Cardiac muscle cell (in vitro differentiated cells and primary cell): ENCODE results near the gene RARS1. TPM values are rescaled to one million over a fixed set of nuclear protein-coding genes. Genes with fewer than 3 reads are reported as not detected.

Experiments used
- DNase-seq, 2 donors: peaks; one replicate each; pipeline versions ENCODE4 v3.0.0 to v3.0.0-alpha.2; 2010 to 2017; ENCODE audit warnings: low read depth in 1 of 2, low spot score in 1 of 2
- H3K27ac ChIP-seq: fragments of 200-600 bp; sonication (generic); 2 replicates; pipeline ENCODE4 v1.5.1; 2016
- H3K27me3 ChIP-seq: fragments of 200-600 bp; sonication (generic); 2 replicates; pipeline ENCODE4 v1.6.0; 2016; ENCODE audit warnings: control low read depth
- H3K36me3 ChIP-seq: fragments of 200-600 bp; sonication (generic); 2 replicates; pipeline ENCODE4 v1.5.1; 2016; ENCODE audit warnings: control low read depth
- H3K4me1 ChIP-seq: fragments of 200-600 bp; sonication (generic); 2 replicates; pipeline ENCODE4 v1.8.1; 2017; ENCODE audit warnings: low read depth, mild to moderate bottlenecking, mixed run types
- H3K4me3 ChIP-seq: fragments of 200-600 bp; sonication (generic); 2 replicates; pipeline ENCODE4 v1.5.1; 2016; ENCODE audit warnings: mild to moderate bottlenecking
- H3K9me3 ChIP-seq: fragments of 200-600 bp; sonication (generic); 2 replicates; pipeline ENCODE4 v1.5.1; 2017; ENCODE audit warnings: low read depth, mild to moderate bottlenecking, control low read depth
- CTCF ChIP-seq: IDR thresholded peaks from 2 replicates; pipeline ENCODE4 v1.5.1; 2012; ENCODE audit warnings: low read depth, mild to moderate bottlenecking, low read length
- polyA plus RNA-seq: library from polyadenylated mRNA; unstranded; fragments of >200 nt; fragmentation: Nextera tagmentation; extraction: Ambion mirVana; gene quantifications from 2 replicates; pipeline ENCODE4 v1.2.1, GENCODE V29; 2016
- total RNA-seq: library from RNA; depleted of rRNA; stranded (reverse); fragments of >200 nt; gene quantifications from 2 replicates; pipeline ENCODE4 v1.2.3, GENCODE V29; 2016

RARS1 gene
- total RNA-seq (68.0 and 73.8 TPM in 2 replicates), polyA plus RNA-seq (81.2 and 92.7 TPM in 2 replicates)

DNA sequence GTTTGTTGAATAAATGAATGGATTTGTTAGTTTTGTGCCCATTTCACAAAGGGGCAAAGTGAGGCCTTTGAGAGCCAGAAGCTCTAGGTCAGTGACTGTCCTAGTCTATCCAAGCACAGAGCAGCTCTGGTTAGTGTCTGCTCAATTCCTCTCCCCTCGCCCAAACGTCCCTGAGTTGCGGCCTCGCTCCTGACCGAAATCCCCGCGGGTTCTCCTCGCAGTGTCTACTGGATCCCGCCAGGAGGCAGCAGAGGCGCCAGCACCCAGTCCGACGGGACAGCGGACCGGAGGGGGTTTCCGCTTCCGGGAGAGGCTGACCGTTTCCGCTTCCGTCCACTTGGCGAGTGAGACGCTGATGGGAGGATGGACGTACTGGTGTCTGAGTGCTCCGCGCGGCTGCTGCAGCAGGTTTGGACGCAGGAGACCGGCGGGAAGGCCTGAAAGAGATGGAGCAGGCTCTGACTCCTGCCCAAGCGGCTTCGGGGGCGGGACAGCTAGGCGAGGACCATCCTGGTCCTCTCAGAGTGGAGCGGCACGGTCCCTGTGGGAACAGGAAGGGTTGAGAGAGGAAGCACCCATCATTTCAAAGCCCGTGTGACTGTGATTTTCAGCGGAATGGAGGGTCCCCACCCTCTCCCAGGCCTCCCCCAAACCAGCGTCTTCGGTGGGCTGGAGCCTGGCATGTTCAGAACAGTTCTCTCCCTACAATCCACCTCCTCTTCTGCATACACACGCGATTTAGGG, at the start of gene RARS1:
Gene RARS1 (plus strand): TSS at position 336 of the 744 bp plus-strand sequence. CDS start 28 bp downstream, at position 364.
- peak; percentile 99 for TF ChIP-seq CTCF
- Histone ChIP-seq H3K9me3 (no peaks in the 10 kb centered on the region), H3K36me3 (peaks cover 22% of the 10 kb centered on the region), H3K27me3 (no peaks in the 10 kb centered on the region), H3K27ac (peak within 1 kb of the TSS; percentile 47), H3K4me3 (peak within 1 kb of the TSS; percentile 82), H3K4me1 (peaks cover 12% of the 10 kb centered on the region)
- DNase-seq = peak; percentile 95 to 96

- H3K36me3 ChIP-seq = no peaks in the 10 kb centered on the region
- H3K9me3 ChIP-seq = no peaks in the 10 kb centered on the region
- H3K27me3 ChIP-seq = no peaks in the 10 kb centered on the region
- TF ChIP-seq CTCF = no peak
- H3K4me3 ChIP-seq = no peak overlapping the region
- no peak for DNase-seq
- no peaks in the 10 kb centered on the region for H3K4me1 ChIP-seq
- H3K27ac ChIP-seq = no peak overlapping the region
Measured at GRCh38 chr5:168438349-168438748, 47.9 kb upstream of the RARS1 start.

GRCh38 chr5:168443533-168443932, 42.7 kb upstream of the RARS1 start:
- TF ChIP-seq CTCF = no peak
- no peaks in the 10 kb centered on the region for H3K27me3 ChIP-seq
- H3K9me3 ChIP-seq = no peaks in the 10 kb centered on the region
- DNase-seq = peak in 1 of 2 donors; percentile 22
- H3K4me1 ChIP-seq = no peaks in the 10 kb centered on the region
- H3K36me3 ChIP-seq = no peaks in the 10 kb centered on the region
- H3K4me3 ChIP-seq = no peak overlapping the region
- H3K27ac ChIP-seq = no peak overlapping the region

- Histone ChIP-seq H3K27ac (no peak overlapping the region), H3K9me3 (no peaks in the 10 kb centered on the region), H3K4me3 (no peak overlapping the region), H3K4me1 (no peaks in the 10 kb centered on the region), H3K27me3 (no peaks in the 10 kb centered on the region), H3K36me3 (no peaks in the 10 kb centered on the region)
- DNase-seq = peak in 1 of 2 donors; percentile 74
- TF ChIP-seq CTCF = no peak
Measured at GRCh38 chr5:168443950-168444700, 42.1 kb upstream of the RARS1 start.

DNA sequence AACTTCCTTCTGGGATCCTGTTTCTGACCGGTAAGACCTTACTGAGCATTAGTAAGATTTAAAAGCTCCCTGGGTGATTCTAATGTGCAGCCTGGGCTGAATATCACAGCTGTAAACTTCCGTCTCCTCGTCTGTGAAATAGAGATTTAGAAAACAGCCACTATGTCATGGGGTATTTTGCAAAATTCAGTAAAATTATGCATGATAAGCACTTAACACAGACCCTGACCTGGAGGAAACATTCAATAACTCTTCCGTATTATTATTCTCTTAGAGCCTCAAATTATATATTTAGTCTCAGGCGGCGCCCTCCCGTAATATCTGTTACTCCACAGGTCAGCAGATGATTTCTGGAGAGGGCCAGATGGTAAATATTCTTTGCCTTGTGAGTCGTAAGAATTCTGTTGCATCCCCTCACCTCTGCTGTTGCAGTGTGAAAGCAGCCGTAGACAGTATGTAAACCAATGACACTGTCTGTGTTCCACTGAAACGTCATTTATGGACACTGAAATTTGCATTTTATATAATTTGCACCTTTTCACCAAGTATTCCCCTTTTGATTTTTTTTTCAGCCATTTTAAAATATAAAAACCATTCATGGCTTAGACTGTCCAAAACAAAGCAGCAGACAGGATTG, 39.2 kb upstream of the RARS1 start:
- Histone ChIP-seq H3K4me1 (no peaks in the 10 kb centered on the region), H3K9me3 (no peaks in the 10 kb centered on the region), H3K27ac (no peak overlapping the region), H3K27me3 (no peaks in the 10 kb centered on the region), H3K36me3 (no peaks in the 10 kb centered on the region), H3K4me3 (no peak overlapping the region)
- TF ChIP-seq CTCF = no peak
- no peak for DNase-seq
